HEK293 (cell line): ENCODE results near the gene EPS8L1.

Source experiments
- CTCF ChIP-seq: fragments of 450-650 bp; formaldehyde crosslinking; IDR thresholded peaks from 2 replicates; pipeline ENCODE4 v1.5.1; 2016; ENCODE audit warnings: missing biosample characterization, missing genetic modification characterization
- HOXA7 ChIP-seq: sonication (generic); formaldehyde crosslinking; IDR thresholded peaks from 2 replicates; pipeline ENCODE4 v1.8.1; 2022; ENCODE audit warnings: missing genetic modification reagents, borderline replicate concordance
- KLF10 ChIP-seq: fragments of 450-650 bp; IDR thresholded peaks from 2 replicates; pipeline ENCODE4 v1.5.1; 2018; ENCODE audit warnings: missing biosample characterization, mild to moderate bottlenecking, missing genetic modification characterization
- TCF7L2 ChIP-seq: IDR thresholded peaks from 2 replicates; pipeline ENCODE4 v1.6.1; 2011; ENCODE audit warnings: low read depth, mild to moderate bottlenecking, inconsistent platforms, low read length, moderate library complexity, borderline replicate concordance
- YY1 ChIP-seq: fragments of 450-650 bp; formaldehyde crosslinking; IDR thresholded peaks from 2 replicates; pipeline ENCODE4 v1.5.1; 2018; ENCODE audit warnings: missing biosample characterization, missing genetic modification characterization
- ZEB2 ChIP-seq: fragments of 450-650 bp; formaldehyde crosslinking; IDR thresholded peaks from 2 replicates; pipeline ENCODE4 v1.5.1; 2016; ENCODE audit warnings: missing biosample characterization, missing genetic modification characterization
- ZFHX2 ChIP-seq: fragments of 450-650 bp; formaldehyde crosslinking; conservative IDR thresholded peaks from 2 replicates; pipeline ENCODE4 v1.5.1; 2016; ENCODE audit warnings: missing biosample characterization, missing genetic modification characterization
- ZNF202 ChIP-seq: fragments of 450-650 bp; formaldehyde crosslinking; IDR thresholded peaks from 2 replicates; pipeline ENCODE4 v1.5.1; 2016; ENCODE audit warnings: missing biosample characterization, missing genetic modification characterization, borderline replicate concordance
- ZNF274 ChIP-seq, 2 experiments: fragments of 200-500 bp in 1 of 2; fragments of 450-650 bp in 1 of 2; sonication (Bioruptor generic) in 1 of 2; formaldehyde crosslinking in 1 of 2; IDR thresholded peaks; 2 replicates each; pipeline versions ENCODE4 v1.5.1 to v1.6.1; 2014 to 2016; ENCODE audit warnings: borderline replicate concordance in 1 of 2, inconsistent platforms in 1 of 2, low read length in 1 of 2, missing biosample characterization in 1 of 2, missing genetic modification characterization in 1 of 2
- ZNF530 ChIP-seq: fragments of 450-650 bp; formaldehyde crosslinking; IDR thresholded peaks from 2 replicates; pipeline ENCODE4 v1.5.1; 2016; ENCODE audit warnings: low read depth, missing biosample characterization, missing genetic modification characterization
- ZNF555 ChIP-seq: fragments of 450-650 bp; formaldehyde crosslinking; conservative IDR thresholded peaks from 2 replicates; pipeline ENCODE4 v1.5.1; 2017; ENCODE audit warnings: missing biosample characterization, mild to moderate bottlenecking, missing genetic modification characterization, inconsistent platforms
- ZNF768 ChIP-seq: fragments of 450-650 bp; formaldehyde crosslinking; IDR thresholded peaks from 2 replicates; pipeline ENCODE4 v1.5.1; 2018; ENCODE audit warnings: missing biosample characterization, mild to moderate bottlenecking, missing genetic modification characterization
- TF ChIP-seq, protein P1 (sequence below): fragments of 450-650 bp; formaldehyde crosslinking; IDR thresholded peaks from 2 replicates; pipeline ENCODE4 v1.5.1; 2016; ENCODE audit warnings: missing biosample characterization, missing genetic modification characterization
- TF ChIP-seq, protein P2 (sequence below): fragments of 450-650 bp; formaldehyde crosslinking; IDR thresholded peaks from 2 replicates; pipeline ENCODE4 v1.5.1; 2017; ENCODE audit warnings: missing biosample characterization, missing genetic modification characterization

GRCh38 chr19:55085923-55086715 lies 10.4 kb downstream of the EPS8L1 start:
- TF ChIP-seq CTCF (tag by site-specific recombination) (no peak), KLF10 (tag by site-specific recombination) (no peak), HOXA7 (CRISPR knock-in tag) (no peak), ZNF202 (tag by site-specific recombination) (no peak), ZEB2 (no peak), ZNF530 (tag by site-specific recombination) (no peak), ZNF768 (tag by site-specific recombination) (no peak), ZFHX2 (no peak), ZNF274 (IDR thresholded peaks at IDR 0.05; ENCODE audit: low read length) (no peak), ZNF274 (tag by site-specific recombination; IDR thresholded peaks at IDR 0.05; ENCODE audit: borderline replicate concordance) (no peak), YY1 (tag by site-specific recombination) (no peak), TCF7L2 (no peak), ZNF555 (tag by site-specific recombination) (no peak)
- TF ChIP-seq, protein P1, sequence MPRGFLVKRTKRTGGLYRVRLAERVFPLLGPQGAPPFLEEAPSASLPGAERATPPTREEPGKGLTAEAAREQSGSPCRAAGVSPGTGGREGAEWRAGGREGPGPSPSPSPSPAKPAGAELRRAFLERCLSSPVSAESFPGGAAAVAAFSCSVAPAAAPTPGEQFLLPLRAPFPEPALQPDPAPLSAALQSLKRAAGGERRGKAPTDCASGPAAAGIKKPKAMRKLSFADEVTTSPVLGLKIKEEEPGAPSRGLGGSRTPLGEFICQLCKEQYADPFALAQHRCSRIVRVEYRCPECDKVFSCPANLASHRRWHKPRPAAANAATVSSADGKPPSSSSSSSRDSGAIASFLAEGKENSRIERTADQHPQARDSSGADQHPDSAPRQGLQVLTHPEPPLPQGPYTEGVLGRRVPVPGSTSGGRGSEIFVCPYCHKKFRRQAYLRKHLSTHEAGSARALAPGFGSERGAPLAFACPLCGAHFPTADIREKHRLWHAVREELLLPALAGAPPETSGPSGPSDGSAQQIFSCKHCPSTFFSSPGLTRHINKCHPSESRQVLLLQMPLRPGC (tag by site-specific recombination): no peak
- TF ChIP-seq, protein P2, sequence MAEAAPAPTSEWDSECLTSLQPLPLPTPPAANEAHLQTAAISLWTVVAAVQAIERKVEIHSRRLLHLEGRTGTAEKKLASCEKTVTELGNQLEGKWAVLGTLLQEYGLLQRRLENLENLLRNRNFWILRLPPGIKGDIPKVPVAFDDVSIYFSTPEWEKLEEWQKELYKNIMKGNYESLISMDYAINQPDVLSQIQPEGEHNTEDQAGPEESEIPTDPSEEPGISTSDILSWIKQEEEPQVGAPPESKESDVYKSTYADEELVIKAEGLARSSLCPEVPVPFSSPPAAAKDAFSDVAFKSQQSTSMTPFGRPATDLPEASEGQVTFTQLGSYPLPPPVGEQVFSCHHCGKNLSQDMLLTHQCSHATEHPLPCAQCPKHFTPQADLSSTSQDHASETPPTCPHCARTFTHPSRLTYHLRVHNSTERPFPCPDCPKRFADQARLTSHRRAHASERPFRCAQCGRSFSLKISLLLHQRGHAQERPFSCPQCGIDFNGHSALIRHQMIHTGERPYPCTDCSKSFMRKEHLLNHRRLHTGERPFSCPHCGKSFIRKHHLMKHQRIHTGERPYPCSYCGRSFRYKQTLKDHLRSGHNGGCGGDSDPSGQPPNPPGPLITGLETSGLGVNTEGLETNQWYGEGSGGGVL (tag by site-specific recombination): no peak
